Measurements from ENCODE around the gene RPL35.

RPL35 gene

DNA sequence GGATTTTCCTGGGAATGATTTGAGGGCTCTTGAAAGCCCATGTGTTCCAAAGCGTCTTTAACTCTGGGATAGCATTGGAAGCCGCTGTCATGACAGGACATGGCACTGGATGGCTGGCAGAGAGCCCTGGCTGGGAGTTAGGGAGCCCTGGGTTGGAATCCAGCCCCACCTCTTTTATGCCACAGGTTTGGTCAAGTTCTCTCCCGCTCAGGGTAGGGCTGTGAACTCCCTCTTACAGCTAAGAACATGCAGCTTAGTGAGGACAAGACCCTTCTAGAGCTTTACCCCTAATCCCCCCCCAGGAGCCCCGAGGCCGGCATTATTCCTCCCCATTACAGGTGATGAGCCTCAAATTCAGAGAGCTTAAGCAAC lies 47.6 kb downstream of the RPL35 start:
- no peak for DNase-seq

DNA sequence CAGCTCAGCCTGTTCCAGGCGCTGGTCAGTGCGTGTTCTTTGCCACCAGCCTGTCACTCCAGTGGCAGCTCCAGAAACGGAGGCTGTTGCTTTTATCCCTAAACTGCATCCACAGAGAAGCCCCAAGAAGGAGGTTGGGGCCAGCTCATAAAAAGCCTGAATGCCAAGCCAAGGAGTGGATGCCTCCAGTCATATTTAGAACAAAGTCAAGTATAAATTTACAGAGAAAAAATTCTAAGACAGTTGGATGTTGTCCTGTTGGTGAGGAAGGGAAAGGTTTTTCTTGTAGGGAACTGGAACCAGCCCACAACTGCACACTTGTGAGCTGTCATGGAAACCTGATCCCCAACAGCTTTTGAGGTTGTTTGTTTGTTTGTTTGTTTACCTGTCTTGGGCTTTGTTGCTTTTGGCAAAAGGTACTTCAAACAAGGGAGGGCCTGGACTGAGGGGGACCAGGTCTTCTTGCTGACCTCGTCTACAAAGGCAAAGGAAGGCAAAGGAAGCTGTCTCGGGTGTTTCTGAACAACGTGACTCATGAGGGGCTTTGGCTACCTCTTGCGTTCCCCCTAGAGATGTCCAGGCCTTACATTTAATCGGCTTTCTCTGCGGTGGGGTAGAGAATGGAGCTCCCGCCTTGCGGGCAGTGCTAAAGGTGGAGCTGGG lies 48.1 kb downstream of the RPL35 start:
- no peak for DNase-seq

- DNase-seq, result no peak
These were observed 48.7 kb downstream of the RPL35 start for GRCh38 chr9:124813041-124813440.

DNA sequence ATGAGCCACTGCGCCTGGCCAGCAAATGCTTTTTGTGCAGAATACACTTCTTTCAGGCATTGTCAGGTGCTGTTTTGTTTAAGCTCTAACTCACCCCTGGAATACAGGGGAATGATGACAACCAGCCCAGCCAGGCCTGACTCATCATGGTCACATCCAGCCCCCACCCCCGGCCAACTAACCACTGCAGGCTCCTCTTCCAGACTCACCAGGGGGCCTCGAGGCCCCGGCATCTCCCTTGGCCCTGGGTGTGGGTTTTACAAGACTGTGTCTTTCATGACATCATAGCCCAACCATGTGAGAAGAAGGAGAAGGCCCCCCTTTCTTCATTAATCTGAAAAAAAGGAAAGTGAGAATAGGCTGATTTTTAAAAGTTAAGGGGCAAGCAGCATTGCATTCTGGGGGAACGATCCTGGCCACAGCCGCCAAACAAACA lies 49.3 kb downstream of the RPL35 start:
- no peak for DNase-seq

DNA sequence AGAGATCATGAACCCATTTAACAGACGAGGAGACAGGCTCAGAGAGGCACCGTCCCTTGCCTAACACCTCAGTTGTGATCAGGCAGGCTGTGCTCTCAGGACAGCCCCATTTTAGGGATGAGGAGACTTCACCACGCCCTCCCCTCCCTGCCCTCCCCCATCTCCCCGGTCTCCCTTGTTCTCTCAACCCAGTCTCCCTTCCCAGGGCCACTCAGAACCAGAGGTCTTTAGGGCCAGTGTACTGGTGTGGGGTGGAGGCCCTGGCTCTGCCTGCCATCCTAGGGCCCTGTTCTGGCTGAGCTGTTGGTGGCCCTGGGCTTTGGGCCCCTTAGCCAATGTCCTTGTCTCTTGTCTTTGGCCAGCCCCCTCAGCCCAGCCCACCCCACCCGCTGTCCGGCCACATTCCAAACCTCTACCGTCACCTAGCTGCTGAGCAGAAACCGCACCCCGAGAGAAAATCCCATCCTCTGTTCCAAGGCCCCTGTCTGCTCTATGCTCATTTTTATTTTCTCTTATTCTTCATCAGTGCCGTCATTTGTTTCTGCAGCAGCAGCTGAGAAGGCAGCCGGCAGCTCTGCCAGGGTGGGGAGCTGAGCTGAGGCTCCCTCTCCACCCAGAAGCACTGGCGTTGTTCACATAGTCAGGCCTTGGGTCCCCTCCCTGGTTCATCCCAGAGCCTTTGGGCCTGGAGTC lies 50.9 kb downstream of the RPL35 start:
- no peak for DNase-seq

GRCh38 chr9:124809741-124810500 lies 51.8 kb downstream of the RPL35 start:
- no peak for DNase-seq

DNA sequence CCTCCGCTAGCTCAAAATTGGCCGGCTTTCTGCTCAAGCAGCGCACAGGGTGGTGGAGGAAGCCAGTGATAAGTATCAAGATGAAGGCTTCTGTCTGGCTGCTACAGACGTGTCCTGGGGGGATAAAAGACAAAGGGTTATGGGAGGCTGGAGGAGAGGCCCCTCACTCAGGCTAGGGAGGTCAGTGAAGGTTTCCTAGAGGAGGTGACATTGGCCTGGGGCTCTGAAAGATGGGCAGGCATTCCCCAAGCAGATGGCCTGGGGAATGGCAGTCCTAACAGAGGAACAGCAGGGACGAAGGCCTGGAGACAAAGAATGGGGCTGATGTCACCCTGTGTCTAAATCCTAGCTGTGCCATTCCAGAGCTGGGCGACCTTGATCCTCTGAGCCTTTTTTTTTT lies 52.5 kb downstream of the RPL35 start:
- DNase-seq, result no peak

GRCh38 chr9:124808246-124808956 lies 53.4 kb downstream of the RPL35 start:
- no peak for DNase-seq

Data from activated CD8-positive, alpha-beta memory T cell treated with anti-CD3 and anti-CD28 coated beads, Interleukin-2, amount 50 U/mL, for 48 hours (primary cell).